Left renal cortex interstitium (tissue), 4 donors: Measurements from ENCODE around the gene SIRT4. TPM values are rescaled to one million over a fixed set of nuclear protein-coding genes. Genes with fewer than 3 reads are reported as not detected.
"Not testable (repeated sequence)": the region's sequence is repeated elsewhere in the genome, so short reads cannot be mapped to it uniquely, and the experiment has no call there.

Experiments used
- DNase-seq, 4 donors: peaks; one replicate each; pipeline ENCODE4 v3.0.0-alpha.2; 2013; ENCODE audit warnings: low read depth in 4 of 4, low spot score in 2 of 4, missing footprints in 1 of 4
- polyA plus RNA-seq, 4 donors: library from polyadenylated mRNA; unstranded; fragments of 120-200 nt; gene quantifications; one replicate each; pipeline ENCODE4 v1.2.1, GENCODE V29; 2013; ENCODE audit not compliant: insufficient read length in 4 of 4

The SIRT4 gene, protein sequence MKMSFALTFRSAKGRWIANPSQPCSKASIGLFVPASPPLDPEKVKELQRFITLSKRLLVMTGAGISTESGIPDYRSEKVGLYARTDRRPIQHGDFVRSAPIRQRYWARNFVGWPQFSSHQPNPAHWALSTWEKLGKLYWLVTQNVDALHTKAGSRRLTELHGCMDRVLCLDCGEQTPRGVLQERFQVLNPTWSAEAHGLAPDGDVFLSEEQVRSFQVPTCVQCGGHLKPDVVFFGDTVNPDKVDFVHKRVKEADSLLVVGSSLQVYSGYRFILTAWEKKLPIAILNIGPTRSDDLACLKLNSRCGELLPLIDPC
- 1 to 10 TPM; 3.0 to 4.6 (median 4.4) TPM for polyA plus RNA-seq

DNA sequence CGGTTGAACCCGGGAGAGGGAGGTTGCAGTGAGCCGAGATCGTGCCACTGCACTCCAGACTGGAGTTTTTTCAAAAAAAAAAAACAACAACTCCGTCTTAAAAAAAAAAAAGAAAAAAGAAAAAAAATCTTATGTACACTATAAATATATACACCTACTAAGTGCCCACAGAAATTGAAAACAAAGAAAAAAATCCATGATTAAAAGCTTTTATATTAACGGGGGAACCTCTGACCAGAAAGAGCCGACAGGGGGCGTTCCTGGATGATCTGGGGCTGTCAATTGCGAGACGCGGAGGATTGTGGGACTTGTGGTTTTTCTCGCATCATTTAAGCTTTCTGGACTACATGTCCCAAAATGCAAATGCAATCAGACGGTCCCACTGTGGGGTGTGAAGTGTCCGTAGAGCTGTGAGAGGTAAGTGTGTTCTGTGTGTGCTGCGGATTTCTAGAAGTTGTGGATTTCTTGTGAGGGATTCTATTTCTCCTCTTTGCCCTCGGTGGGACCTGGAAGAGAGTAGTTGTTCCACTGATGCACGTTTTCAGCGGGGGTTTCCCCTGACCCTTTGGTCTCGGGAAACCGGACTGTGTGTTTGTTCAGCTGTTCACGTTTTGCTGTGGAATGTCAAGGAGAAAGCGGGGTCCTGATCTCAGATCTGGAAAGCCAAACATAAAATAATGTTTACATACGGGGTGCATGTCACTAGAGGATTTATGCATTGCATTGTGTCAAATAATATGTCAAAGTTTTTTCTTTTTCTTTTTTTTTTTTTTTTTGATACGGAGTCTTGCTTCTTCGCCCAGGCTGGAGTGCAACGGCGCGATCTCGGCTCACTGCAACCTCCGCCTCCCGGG is at the start of gene SIRT4:
TSS of gene SIRT4 (plus strand) at position 360 of the 854 bp plus-strand sequence. CDS start 1,241 bp downstream, outside the sequence.
- DNase-seq: peak; percentile 83 to 96 (median 94)

DNA sequence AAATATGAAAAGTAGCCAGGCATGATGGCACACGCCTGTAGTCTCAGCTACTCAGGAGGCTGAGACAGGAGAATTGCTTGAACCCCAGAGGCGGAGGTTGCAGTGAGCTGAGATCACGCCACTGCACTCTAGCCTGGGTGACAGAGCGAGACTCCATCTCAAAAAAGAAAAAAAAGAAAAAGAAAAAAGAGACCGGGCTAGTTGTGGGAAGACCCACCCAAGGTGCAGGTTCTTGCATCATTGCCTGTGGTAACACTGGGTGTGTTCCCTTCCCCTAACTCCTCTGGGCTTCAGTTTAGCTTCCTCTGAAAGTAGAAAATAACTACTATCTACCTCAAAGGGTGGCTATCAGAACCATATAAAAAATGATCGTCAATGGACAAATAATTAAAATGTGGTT is 48.8 kb upstream of the SIRT4 start:
- not testable (repeated sequence) for DNase-seq

DNA sequence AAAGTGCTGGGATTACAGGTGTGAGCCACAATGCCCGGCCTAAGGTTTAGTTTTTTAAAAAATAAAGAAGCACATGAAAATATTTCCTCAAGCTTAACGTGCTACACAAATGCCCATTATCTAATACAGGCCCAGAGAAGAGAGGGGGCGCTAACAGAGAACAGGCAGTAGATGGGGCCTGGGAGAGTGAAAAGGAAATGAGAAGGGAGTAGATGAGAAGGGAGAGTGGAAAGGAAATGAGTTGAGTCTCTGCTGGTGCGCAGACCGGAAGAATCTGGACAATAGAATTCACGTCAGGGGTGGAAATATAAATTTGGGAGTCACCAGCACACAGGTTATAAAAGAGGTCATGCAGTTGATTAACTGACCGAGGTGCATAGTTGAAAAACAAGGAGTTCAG is 47.3 kb upstream of the SIRT4 start:
- DNase-seq: no peak

DNA sequence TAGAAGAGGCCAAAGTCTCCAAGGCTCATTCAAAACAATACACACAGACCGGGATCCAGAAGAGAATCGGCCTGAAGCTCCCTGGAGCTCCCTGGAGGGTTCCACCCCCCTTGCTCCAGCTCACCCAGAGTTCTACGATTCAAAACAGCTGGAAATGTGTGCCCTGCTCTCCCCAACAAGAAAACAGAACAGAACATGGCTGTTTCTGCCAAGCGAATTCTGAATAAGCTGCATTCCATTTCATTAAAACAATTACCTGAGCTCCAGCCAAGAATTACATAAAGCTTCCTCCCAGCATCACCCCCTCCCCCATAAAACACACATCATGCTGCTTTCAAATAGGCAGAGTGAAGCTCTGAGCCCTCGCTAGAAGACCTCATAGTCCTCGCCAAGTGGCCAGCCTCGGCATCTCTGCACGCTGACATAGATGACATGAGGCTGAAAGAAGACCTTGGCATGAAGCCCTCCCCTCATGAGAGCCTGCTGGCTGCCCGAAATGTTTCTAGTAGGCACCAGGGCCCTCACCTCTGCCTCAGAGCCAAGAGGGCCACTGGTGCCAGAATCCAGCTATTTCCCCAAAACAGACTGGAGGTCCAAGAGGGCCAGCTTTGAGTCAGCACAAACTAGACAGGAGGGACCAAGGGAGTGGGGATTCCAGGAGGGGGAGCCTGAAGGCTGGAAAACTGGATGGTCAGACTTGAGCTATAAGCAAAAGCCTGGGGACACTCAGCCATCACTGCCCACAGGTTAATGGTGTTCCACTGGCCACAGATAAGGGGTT is 44.9 kb upstream of the SIRT4 start:
- DNase-seq: peak in 1 of 4 donors; percentile 67

DNA sequence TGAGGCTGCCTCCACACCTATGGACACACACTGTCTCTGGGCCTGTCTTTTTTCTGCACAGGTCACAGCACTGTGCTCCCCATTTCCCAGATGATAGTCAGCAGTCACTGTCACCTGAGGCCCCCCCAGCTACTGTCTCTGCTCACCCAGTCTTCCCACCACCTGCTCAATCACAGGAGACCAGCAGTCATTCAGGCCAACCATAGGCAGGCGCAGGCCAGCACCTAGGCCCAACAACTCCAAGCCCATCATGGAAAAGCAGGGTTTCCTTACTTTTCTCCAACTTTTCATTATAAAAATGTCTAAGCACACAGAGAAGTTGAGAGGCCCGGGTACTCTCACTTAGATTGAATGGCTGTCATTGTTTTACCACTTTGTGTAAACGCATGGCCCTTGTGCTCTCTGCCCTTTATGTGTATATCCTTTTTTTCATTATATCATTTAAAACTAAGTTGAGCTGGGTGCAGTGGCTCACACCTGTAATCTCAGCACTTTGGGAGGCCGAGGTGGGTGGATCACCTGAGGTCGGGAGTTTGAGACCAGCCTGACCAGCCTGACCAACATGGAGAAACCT is 43.7 kb upstream of the SIRT4 start:
- DNase-seq: no peak

DNA sequence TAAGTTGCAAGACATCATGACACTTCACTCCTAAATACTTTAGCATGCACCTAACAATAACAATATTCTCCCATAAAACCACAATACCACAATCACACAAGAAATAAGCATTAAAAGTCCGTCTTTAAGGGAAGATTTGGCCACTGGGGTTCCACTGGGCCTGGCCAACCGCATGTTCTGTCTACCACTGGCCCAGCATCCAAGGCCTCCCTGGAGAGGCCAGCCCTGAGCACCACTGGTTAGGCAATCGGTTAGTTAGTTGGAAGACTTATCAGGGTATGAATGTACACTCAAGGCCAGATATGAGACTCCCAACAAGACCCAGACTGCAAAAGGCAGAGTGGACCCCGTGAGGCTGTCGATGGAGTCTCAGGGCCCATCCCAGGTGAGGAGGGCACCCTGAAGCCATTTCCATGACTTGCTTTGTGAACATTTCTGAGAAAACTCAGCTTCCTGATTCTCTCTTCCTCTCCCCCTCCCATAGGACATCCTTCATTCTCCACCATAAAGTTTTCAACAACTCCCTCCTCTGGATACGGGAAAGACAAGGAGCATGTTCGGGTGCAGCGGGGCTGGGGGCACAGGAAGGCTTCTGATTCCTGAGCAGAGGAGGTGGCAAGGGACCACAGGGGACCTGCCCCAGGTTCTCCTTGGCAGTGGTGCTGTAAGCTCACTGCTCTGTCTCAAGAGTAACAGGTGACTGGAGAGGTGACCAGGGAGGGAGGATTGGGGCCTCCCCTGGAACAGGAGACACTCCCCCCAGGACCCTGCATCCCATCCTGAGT is 42.5 kb upstream of the SIRT4 start:
- no peak for DNase-seq

DNA sequence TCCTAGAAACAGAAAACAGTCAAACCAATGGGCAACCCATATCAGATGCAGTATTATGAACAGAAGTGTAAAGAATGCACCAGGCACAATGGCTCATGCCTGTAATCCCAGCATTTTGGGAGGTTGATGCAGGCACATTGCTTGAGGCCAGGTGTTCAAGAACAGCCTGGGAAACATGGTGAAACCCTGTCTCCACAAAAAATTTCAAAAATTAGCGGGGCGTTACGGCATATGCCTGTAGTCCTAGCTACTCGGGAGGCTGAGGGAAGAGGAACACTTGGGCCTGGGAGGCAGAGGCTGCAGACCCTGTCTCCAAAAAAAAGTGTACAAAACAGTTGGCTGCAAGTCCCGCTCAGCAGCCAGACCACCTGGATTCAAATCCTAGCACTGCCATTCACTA is 41.5 kb upstream of the SIRT4 start:
- DNase-seq: no peak

DNA sequence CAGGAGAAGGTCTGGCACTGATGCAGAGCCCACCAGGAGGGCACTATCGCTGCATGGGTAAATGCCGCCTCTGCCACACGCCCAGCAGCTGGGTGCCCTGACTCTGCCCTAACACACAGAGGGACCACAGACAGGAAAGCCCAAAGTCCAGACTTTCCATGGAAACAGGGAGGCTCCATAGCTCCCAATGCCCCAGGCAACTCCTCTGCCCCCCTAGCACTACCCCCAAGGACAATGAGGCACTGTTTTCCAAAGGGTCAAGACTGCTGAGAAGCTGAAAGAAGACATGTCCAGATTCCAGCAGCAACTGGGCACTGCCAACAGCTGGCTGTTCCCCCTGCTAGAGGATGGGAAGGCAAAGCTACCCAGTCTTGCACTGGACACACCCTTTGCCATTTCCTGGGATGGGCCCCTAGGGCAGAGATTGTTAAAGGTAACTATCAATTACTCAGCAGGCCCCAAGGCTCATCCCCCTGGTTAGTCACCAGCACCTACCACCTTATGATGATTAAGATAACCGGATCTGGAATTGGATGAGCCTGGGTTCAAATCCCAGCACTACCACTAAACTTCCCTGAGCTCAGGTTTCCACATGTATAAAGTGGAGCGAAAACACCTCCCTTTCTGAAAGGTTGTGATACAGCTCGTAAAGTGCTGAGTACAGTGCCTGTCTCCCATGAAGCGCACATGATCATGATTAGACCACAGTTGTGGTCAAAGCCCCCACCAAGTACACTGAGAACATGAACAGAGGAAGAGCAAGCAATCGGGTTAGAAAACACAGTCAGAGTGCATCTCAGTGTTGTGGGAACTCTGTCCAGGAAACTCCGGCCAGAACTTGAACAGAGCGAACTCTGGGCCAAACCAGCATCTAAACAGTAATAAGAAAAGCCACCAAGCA is 39.9 kb upstream of the SIRT4 start:
- DNase-seq: no peak

DNA sequence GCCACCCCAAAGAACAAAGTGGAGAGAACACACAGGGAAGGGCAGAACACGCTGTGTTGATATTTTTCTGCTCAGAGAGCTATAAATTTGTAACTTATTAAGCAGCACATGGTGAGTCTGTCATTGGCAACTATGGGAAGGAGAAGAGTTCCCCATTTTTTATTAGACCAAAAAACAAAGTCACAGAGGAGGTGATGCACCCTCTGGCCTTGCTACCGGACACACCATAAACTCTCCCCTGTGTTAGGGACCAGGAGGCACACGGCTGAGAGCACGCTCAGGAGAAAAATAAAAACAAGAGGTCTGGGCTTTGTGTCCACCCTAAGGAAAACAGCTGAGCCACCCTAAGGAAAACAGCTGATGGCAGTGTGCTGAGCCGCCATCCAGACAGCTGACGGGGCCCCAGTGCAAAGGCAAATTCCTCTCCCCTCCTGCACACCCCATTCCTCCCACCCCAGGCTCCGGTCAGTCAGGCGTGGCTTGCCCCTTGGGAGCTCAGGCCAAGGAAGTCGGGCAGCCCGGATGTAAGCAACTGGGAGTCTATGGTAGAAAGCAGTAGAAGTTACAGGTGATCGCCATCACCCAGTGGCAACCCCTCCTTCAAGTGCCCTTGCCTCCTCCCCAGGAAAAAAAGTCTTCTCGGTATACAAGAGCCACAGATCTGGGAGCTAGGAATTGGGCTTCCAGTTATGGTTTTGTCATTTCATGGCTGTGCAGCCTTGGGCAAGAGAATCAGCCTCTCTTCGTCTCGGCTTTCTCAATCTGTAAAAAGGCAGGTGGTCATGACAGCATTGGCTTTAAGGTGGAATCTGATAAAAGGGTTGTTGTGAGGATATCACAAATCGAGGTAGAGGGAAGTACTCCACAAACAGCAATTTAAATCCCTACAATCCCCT is 39.0 kb upstream of the SIRT4 start:
- no peak for DNase-seq

DNA sequence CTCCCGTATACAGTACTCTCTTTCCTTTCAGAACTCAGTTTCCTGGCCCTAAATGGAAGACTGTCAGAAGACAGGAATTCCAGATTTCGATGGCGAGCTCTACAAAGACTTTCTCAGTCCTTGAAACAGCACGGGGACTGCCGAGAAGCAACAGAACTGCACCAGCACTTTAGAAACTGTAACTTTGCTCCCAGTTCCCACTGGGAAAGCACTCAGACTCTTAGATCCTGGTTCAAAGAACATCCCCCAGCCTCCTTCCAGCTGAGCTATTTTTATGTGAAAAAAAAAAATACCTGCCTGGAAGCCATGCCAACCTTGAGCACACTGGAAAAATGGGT is 38.4 kb upstream of the SIRT4 start:
- no peak for DNase-seq

DNA sequence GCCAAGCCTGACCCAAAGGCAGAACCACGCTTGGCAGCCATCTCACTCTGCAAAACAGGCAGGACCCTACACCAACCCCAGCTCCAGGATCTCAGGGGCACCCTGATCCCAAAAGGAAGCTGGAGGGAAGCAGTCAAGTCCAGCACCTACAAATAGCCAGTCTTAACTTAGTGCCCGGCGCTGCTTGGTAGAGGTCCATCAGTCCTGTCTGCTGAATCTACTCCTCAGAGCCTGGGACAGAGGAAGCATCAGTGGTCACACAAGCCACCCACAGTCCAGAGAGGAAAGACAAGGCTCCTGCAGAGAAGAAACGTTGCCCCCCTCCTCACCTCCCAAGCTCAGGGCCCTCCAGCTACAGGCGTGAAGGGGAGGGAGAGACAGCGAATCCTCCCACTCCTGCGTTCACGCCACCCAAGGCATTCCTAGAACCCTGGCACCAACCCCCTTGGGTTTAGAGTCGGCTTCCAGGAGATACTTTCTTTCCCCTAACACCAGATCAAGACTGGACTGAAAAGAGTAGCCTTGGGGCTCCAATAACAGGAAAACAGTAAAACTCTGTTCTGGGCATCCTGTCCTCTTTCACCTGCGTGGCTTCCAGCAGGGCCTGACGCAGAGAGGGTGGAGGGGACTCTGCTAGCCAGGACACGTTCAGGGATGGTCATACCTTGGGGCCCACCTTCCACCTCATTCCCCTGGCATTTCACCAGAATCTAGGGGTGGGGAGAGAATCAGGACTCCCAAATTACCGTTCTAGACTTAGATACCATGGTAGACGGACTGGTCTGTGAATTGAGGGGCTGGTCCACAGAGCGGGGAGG is 37.8 kb upstream of the SIRT4 start:
- DNase-seq: no peak

DNA sequence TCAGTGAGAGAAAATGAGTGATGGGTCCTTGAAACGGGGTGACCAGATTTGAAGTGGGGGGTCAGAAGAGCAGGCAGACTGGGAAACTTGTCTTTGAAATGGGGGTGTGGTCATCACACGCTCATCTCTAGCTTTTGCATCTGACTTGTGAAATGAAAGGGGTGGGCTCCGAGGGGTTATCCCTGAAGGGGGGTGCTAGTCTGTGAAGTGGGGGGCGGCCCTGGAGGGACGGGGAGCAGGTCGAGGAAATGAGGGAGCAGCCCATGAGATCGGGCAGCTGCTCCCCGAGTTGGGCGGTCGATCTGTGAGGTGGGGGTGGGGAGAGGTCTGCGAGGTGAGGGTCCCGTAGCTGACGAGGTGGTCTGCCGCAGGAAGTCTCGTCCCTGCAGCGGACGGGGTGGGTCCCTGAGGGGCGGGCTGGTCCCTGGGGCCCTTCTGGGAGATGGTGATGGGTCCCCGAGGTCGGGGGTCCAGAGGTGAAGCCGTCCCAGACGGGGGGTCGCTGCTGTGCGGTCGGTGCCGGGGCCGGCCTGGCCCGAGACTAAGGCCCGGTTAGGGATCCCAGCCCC is 37.1 kb upstream of the SIRT4 start:
- DNase-seq: no peak

DNA sequence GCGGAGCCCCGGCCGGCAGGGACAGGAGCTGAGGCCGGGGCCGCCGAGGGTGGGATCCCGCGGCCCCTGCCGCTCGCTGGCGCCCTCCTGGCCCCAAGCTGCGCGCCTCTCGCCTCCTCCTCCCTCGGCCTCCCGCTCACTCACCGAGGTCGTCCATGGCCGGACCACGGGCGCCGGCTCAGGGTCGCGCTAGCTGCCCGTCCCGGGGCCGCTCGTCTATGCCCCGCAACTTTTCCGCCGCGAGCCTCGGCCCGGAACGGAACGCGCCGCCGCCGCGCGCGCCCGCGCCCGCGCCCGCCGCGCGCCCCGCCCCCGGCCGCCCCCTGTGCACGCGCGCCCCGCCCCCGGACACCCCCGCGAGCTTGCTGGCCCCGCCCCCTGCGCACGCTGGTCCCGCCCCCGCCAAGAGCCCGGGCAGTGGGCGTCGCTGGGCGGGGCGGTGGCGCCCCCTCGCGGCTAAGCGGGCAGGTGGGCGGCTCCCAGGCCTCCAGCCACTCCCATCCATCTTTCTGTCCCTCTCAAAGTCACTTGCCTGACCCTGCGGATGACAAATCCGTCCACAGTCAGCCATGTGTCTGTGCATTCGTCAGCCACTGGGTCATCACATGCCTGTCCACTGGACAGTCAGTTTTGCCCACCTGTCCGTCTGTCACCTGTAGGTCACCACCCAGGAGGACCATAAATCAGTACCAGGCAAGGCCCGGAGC is 36.5 kb upstream of the SIRT4 start, which contains the start of gene PXN:
TSS of gene PXN (minus strand) at position 258 of the 707 bp plus-strand sequence. CDS start at position 157, 101 bp downstream.
- DNase-seq: peak in 1 of 4 donors; percentile 65

DNA sequence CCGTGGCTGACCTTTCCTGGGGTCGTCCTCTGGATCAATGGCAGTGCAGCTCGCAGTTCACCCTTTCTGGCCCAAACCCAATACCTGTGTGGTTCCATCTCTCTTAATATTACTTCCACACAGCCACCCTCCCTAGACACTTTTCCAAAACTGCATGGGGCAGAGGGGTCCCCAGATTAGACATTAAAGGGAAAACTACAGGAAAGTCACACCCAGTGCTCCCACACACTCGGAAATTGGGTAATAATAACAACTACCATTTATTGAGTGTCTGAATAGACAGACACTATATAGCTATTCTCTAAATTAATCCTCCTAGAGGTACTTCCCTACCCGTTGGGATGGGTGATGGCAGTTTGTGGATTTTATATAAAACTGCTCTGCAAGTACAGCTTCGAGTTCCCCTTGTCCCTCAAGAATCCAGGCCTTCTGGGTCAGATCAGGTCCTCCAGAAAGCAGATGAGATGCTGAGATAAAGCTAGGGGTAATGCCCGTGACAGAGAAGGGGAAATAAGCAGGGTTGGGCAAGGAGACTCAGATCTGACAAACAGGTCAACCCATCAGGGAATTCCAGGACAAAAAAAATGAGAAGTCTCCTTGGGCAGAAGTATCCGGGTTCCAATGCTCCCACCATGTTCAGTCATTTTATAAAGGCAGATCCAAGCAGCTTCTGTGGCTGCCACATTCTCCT is 35.8 kb upstream of the SIRT4 start:
- DNase-seq: no peak

DNA sequence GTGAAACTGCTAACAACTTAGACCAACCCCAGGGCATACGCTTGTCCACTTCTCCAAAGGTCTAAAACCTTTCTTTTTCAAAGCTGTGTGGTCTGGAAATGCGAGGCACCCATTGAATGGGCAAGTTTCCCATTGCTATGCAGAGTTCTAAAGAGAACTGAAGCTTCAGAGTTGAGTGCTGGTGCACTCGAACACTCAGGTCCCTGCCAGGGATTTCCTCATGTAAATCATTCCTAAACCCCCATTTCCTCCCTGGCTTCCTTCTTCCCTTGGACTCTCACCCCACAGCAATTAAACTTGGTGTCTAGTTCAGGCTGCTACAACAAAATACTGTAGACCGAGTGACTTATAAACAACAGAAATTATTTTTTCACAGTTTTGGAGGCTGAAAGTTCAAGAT is 34.4 kb upstream of the SIRT4 start:
- no peak for DNase-seq
